Activated CD8-positive, alpha-beta memory T cell treated with anti-CD3 and anti-CD28 coated beads, Interleukin-2, amount 50 U/mL, for 1 hour (primary cell): Measurements from ENCODE around the gene TMEFF1.
"Not testable (repeated sequence)": the region's sequence is repeated elsewhere in the genome, so short reads cannot be mapped to it uniquely, and the experiment has no call there.

Experiments used
- DNase-seq: peaks from one replicate; pipeline ENCODE4 v3.0.0-alpha.2; 2020; ENCODE audit errors: extremely low read depth

Gene TMEFF1

GRCh38 chr9:100489836-100490235, 16.9 kb downstream of the TMEFF1 start:
- no peak for DNase-seq

GRCh38 chr9:100492952-100493351, 20.0 kb downstream of the TMEFF1 start:
- no peak for DNase-seq

- DNase-seq, result no peak
Measured at GRCh38 chr9:100498592-100498991, 25.6 kb downstream of the TMEFF1 start.

GRCh38 chr9:100499460-100499859, 26.5 kb downstream of the TMEFF1 start:
- no peak for DNase-seq

- DNase-seq, result no peak
Measured at GRCh38 chr9:100499866-100500265, 26.9 kb downstream of the TMEFF1 start.

GRCh38 chr9:100505564-100506159, 32.7 kb downstream of the TMEFF1 start:
- DNase-seq, result no peak

- DNase-seq, result not testable (repeated sequence)
Measured at GRCh38 chr9:100507350-100507749, 34.4 kb downstream of the TMEFF1 start.

GRCh38 chr9:100511205-100511604, 38.3 kb downstream of the TMEFF1 start:
- DNase-seq, result no peak

GRCh38 chr9:100515578-100516494, 42.9 kb downstream of the TMEFF1 start:
- DNase-seq, result no peak

GRCh38 chr9:100521282-100521681, 48.3 kb downstream of the TMEFF1 start:
- DNase-seq, result no peak

- no peak for DNase-seq
Measured at GRCh38 chr9:100525563-100525962, 52.6 kb downstream of the TMEFF1 start.

GRCh38 chr9:100527180-100527794, 54.3 kb downstream of the TMEFF1 start:
- DNase-seq, result not testable (repeated sequence)

GRCh38 chr9:100534401-100534800, 61.5 kb downstream of the TMEFF1 start:
- DNase-seq, result no peak

- no peak for DNase-seq
Measured at GRCh38 chr9:100540327-100540726, 67.4 kb downstream of the TMEFF1 start.

- DNase-seq, result no peak
Measured at GRCh38 chr9:100549048-100549447, 76.1 kb downstream of the TMEFF1 start.

GRCh38 chr9:100554935-100555401, 82.0 kb downstream of the TMEFF1 start:
- no peak for DNase-seq

GRCh38 chr9:100555471-100555870, 82.5 kb downstream of the TMEFF1 start:
- DNase-seq, result no peak

GRCh38 chr9:100557053-100557452, 84.1 kb downstream of the TMEFF1 start:
- DNase-seq, result no peak

- DNase-seq, result no peak
Measured at GRCh38 chr9:100561256-100561655, 88.3 kb downstream of the TMEFF1 start.

- DNase-seq, result no peak
Measured at GRCh38 chr9:100567856-100568255, 94.9 kb downstream of the TMEFF1 start.

GRCh38 chr9:100573655-100574260, 100.8 kb downstream of the TMEFF1 start:
- no peak for DNase-seq

GRCh38 chr9:100575006-100575405, 102.1 kb downstream of the TMEFF1 start:
- DNase-seq, result no peak
